Suprapubic skin (tissue), 3 donors: Measurements from ENCODE around the gene SMURF2.

Experiments used
- POLR2AphosphoS5 ChIP-seq, 3 donors: sonication (generic); formaldehyde crosslinking; IDR thresholded peaks; one replicate each; pipeline ENCODE4 v1.6.1; 2017; ENCODE audit warnings: antibody characterized with exemption in 3 of 3
- TF ChIP-seq, protein P1 (sequence below), 2 donors: fragments of 200-600 bp in 1 of 2; fragments of 450-650 bp in 1 of 2; sonication (generic) in 1 of 2; IDR thresholded peaks; one replicate each; pipeline ENCODE4 v1.5.1; 2016 to 2019; ENCODE audit warnings: antibody characterized with exemption in 2 of 2, mild to moderate bottlenecking in 1 of 2, moderate library complexity in 1 of 2

DNA sequence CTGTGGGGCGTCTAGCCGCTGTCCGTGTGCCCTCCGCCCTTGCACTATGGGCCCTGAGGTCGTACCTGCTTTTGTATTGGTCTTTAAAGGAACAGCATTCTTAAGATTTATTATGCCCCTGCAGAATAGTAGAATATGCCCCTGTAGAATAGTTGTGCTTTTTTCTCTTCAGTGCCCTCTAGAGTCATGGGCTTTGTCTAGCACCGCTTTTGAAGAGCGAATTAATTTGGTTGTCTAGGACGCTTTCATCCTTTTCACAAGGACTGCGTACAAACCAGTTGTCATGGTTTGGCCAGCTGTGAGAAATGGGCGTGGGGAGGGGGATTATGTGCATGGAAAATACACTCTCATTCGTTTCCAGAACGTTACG lies 154.7 kb downstream of the SMURF2 start:
- TF ChIP-seq, protein P1, sequence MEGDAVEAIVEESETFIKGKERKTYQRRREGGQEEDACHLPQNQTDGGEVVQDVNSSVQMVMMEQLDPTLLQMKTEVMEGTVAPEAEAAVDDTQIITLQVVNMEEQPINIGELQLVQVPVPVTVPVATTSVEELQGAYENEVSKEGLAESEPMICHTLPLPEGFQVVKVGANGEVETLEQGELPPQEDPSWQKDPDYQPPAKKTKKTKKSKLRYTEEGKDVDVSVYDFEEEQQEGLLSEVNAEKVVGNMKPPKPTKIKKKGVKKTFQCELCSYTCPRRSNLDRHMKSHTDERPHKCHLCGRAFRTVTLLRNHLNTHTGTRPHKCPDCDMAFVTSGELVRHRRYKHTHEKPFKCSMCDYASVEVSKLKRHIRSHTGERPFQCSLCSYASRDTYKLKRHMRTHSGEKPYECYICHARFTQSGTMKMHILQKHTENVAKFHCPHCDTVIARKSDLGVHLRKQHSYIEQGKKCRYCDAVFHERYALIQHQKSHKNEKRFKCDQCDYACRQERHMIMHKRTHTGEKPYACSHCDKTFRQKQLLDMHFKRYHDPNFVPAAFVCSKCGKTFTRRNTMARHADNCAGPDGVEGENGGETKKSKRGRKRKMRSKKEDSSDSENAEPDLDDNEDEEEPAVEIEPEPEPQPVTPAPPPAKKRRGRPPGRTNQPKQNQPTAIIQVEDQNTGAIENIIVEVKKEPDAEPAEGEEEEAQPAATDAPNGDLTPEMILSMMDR (IDR thresholded peaks at IDR 0.05) = peak in 1 of 2 donors; percentile 32
- no peak for TF ChIP-seq POLR2AphosphoS5 (IDR thresholded peaks at IDR 0.05)
